ENCODE data around the gene DAPK3. TPM values are rescaled to one million over a fixed set of nuclear protein-coding genes. Genes with fewer than 3 reads are reported as not detected.

The DAPK3 gene
- total RNA-seq, 1 experiment from 2014 or later: 38.1 TPM

GRCh38 chr19:4015705-4016402, 45.0 kb upstream of the DAPK3 start:
- H3K4me2 ChIP-seq: no peak overlapping the region
- H3K27ac ChIP-seq: no peak overlapping the region
- peaks cover 6% of the 10 kb centered on the region; the same call in 1 of the 2 replicates for H3K79me2 ChIP-seq (ENCODE audit: low read depth)
- H4K20me1 ChIP-seq (ENCODE audit: insufficient read depth): peaks cover 15% of the 10 kb centered on the region
- DNase-seq: no peak
- intact Hi-C loops (cut with micrococcal nuclease; ENCODE audit: unreplicated experiment): no loop called here
- H3K4me1 ChIP-seq (replicated peaks; ENCODE audit: insufficient read depth): no peaks in the 10 kb centered on the region
- CTCF ChIA-PET: no interaction called here
- H3K9me2 ChIP-seq (ENCODE audit: insufficient read depth): no peaks in the 10 kb centered on the region
- H3K9me3 ChIP-seq (ENCODE audit: insufficient read depth, low read depth): no peaks in the 10 kb centered on the region
- no peak for TF ChIP-seq EZH2 (IDR thresholded peaks at IDR 0.05; ENCODE audit: low read depth)
- no peak overlapping the region for H2AFZ ChIP-seq
- POLR2A ChIA-PET (ENCODE audit: unreplicated experiment): no interaction called here
- BruUV-seq (replicated peaks): no TSS peak
- no peaks in the 10 kb centered on the region for H3K36me3 ChIP-seq (ENCODE audit: low read depth)
- no peaks in the 10 kb centered on the region for H3F3A ChIP-seq (ENCODE audit: insufficient read depth, low read depth)
- no peaks in the 10 kb centered on the region for H3K27me3 ChIP-seq (ENCODE audit: insufficient read depth, low read depth)
- H3K4me3 ChIP-seq: no peak overlapping the region

- DNase-seq: no peak
- ChIA-PET CTCF (no interaction called here), POLR2A (ENCODE audit: unreplicated experiment) (no interaction called here)
- H3K9me2 ChIP-seq (ENCODE audit: insufficient read depth): no peaks in the 10 kb centered on the region
- BruUV-seq (replicated peaks): no TSS peak
- H3F3A ChIP-seq (ENCODE audit: insufficient read depth, low read depth): no peaks in the 10 kb centered on the region
- no peaks in the 10 kb centered on the region for H3K27me3 ChIP-seq (ENCODE audit: insufficient read depth, low read depth)
- peaks cover 15% of the 10 kb centered on the region for H4K20me1 ChIP-seq (ENCODE audit: insufficient read depth)
- H3K4me2 ChIP-seq: no peak overlapping the region
- H3K27ac ChIP-seq: no peak overlapping the region
- H2AFZ ChIP-seq: no peak overlapping the region
- no peaks in the 10 kb centered on the region for H3K4me1 ChIP-seq (replicated peaks; ENCODE audit: insufficient read depth)
- H3K79me2 ChIP-seq (ENCODE audit: low read depth): peaks cover 7% of the 10 kb centered on the region; the same call in 1 of the 2 replicates
- no peak for TF ChIP-seq CTCF (conservative IDR thresholded peaks at IDR 0.05)
- TF ChIP-seq EZH2 (IDR thresholded peaks at IDR 0.05; ENCODE audit: low read depth): no peak
- no peak overlapping the region for H3K4me3 ChIP-seq
- intact Hi-C loops (cut with micrococcal nuclease; ENCODE audit: unreplicated experiment): no loop called here
- no peaks in the 10 kb centered on the region for H3K9me3 ChIP-seq (ENCODE audit: insufficient read depth, low read depth)
- no peaks in the 10 kb centered on the region for H3K36me3 ChIP-seq (ENCODE audit: low read depth)
Measured at GRCh38 chr19:4014541-4015491, 43.9 kb upstream of the DAPK3 start.

GRCh38 chr19:4013886-4014540, 43.1 kb upstream of the DAPK3 start:
- Histone ChIP-seq H3K9me3 (ENCODE audit: insufficient read depth, low read depth) (no peaks in the 10 kb centered on the region), H3K4me3 (no peak overlapping the region), H3K27ac (no peak overlapping the region), H3K4me1 (replicated peaks; ENCODE audit: insufficient read depth) (no peaks in the 10 kb centered on the region), H4K20me1 (ENCODE audit: insufficient read depth) (peaks cover 15% of the 10 kb centered on the region), H3K27me3 (ENCODE audit: insufficient read depth, low read depth) (no peaks in the 10 kb centered on the region), H2AFZ (no peak overlapping the region), H3F3A (ENCODE audit: insufficient read depth, low read depth) (no peaks in the 10 kb centered on the region), H3K4me2 (no peak overlapping the region), H3K9me2 (ENCODE audit: insufficient read depth) (no peaks in the 10 kb centered on the region), H3K79me2 (ENCODE audit: low read depth) (peaks cover 16% of the 10 kb centered on the region), H3K36me3 (ENCODE audit: low read depth) (no peaks in the 10 kb centered on the region)
- TF ChIP-seq CTCF (conservative IDR thresholded peaks at IDR 0.05): no peak
- no peak for TF ChIP-seq EZH2 (IDR thresholded peaks at IDR 0.05; ENCODE audit: low read depth)
- no peak for DNase-seq
- BruUV-seq (replicated peaks): no TSS peak
- intact Hi-C loops (cut with micrococcal nuclease; ENCODE audit: unreplicated experiment): no loop called here
- CTCF ChIA-PET: no interaction called here
- POLR2A ChIA-PET (ENCODE audit: unreplicated experiment): no interaction called here

Measured in PC-9 (cell line).